HEK293T (cell line): ENCODE data around the gene CPT1C.

Experiments used
- CTCF ChIA-PET: fragments of 350-600 bp; formaldehyde crosslinking; extraction: SDS; loops from one replicate; lab custom pipeline; 2021; ENCODE audit warnings: antibody characterized with exemption, inconsistent platforms; lab: Yijun Ruan, JAX
- POLR2A ChIA-PET: fragments of 350-600 bp; formaldehyde crosslinking; extraction: SDS; loops from one replicate; lab custom pipeline; 2020; ENCODE audit warnings: antibody characterized with exemption, inconsistent platforms; lab: Yijun Ruan, JAX
- DNase-seq: peaks from one replicate; pipeline ENCODE4 v3.0.0; 2012; ENCODE audit warnings: mixed read lengths; ENCODE audit errors: extremely low spot score
- ARNT ChIP-seq: fragments of 450-650 bp; IDR thresholded peaks from 2 replicates; pipeline ENCODE4 v1.6.1; 2017; ENCODE audit warnings: mild to moderate bottlenecking
- BHLHE40 ChIP-seq: fragments of 450-650 bp; IDR thresholded peaks from 2 replicates; pipeline ENCODE4 v1.6.1; 2016; ENCODE audit warnings: mild to moderate bottlenecking, moderate library complexity, borderline replicate concordance
- CTBP1 ChIP-seq: fragments of 450-650 bp; IDR thresholded peaks from 2 replicates; pipeline ENCODE4 v1.6.1; 2016; ENCODE audit warnings: borderline replicate concordance
- ELF4 ChIP-seq: fragments of 450-650 bp; IDR thresholded peaks from 2 replicates; pipeline ENCODE4 v1.6.1; 2017; ENCODE audit warnings: antibody characterized with exemption
- FOXA1 ChIP-seq: fragments of 450-650 bp; IDR thresholded peaks from 2 replicates; pipeline ENCODE4 v1.6.1; 2016; ENCODE audit warnings: mild to moderate bottlenecking
- FOXK2 ChIP-seq: fragments of 450-650 bp; IDR thresholded peaks from 2 replicates; pipeline ENCODE4 v1.6.1; 2016; ENCODE audit warnings: mild to moderate bottlenecking
- FOXM1 ChIP-seq: fragments of 450-650 bp; IDR thresholded peaks from 2 replicates; pipeline ENCODE4 v1.6.1; 2017; ENCODE audit warnings: mild to moderate bottlenecking, borderline replicate concordance
- HDGF ChIP-seq: fragments of 450-650 bp; IDR thresholded peaks from 2 replicates; pipeline ENCODE4 v1.6.1; 2017; ENCODE audit warnings: antibody characterized with exemption, borderline replicate concordance
- L3MBTL2 ChIP-seq: fragments of 450-650 bp; conservative IDR thresholded peaks from 2 replicates; pipeline ENCODE4 v1.6.1; 2016; ENCODE audit warnings: mild to moderate bottlenecking
- LEF1 ChIP-seq: fragments of 450-650 bp; IDR thresholded peaks from 2 replicates; pipeline ENCODE4 v1.6.1; 2017; ENCODE audit warnings: mild to moderate bottlenecking, borderline replicate concordance
- NFRKB ChIP-seq: fragments of 450-650 bp; IDR thresholded peaks from 2 replicates; pipeline ENCODE4 v1.6.1; 2016; ENCODE audit warnings: mild to moderate bottlenecking, moderate library complexity
- PKNOX1 ChIP-seq: fragments of 450-650 bp; IDR thresholded peaks from 2 replicates; pipeline ENCODE4 v1.6.1; 2016
- SP1 ChIP-seq: fragments of 450-650 bp; IDR thresholded peaks from 2 replicates; pipeline ENCODE4 v1.6.1; 2017
- SUZ12 ChIP-seq: fragments of 450-650 bp; IDR thresholded peaks from 2 replicates; pipeline ENCODE4 v1.6.1; 2016; ENCODE audit warnings: mild to moderate bottlenecking
- TARDBP ChIP-seq: fragments of 450-650 bp; IDR thresholded peaks from 2 replicates; pipeline ENCODE4 v1.6.1; 2016
- ZNF384 ChIP-seq: fragments of 450-650 bp; IDR thresholded peaks from 2 replicates; pipeline ENCODE4 v1.6.1; 2016

Gene CPT1C

DNA sequence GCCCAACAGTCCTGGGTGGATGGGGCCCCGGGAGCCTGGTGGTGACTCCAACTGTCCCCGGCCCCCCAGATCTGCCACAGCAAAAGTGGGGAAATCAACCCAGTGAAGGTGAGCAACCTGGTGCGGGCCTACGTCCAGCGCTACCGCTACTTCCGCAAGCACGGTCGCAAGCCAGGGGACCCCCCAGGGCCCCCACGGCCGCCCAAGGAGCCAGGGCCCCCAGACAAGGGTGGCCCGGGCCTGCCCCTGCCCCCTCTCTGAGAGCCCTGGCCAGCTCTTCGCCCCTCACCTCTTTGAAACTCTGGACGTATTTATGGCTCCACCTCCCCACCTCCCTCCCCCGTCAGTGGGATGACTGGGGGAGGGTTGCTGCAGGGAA lies 32.8 kb upstream of the CPT1C start:
- ChIA-PET CTCF (no interaction called here), POLR2A (interaction anchor here (1.6 to 5.2 kb wide), 2 partner anchors 9 to 17 kb away, joined by 4 to 27 read pairs; partner anchors contain the start of genes RRAS and SCAF1)
- no peak for DNase-seq
- TF ChIP-seq PKNOX1, result no peak
- no peak for TF ChIP-seq HDGF
- no peak for TF ChIP-seq ELF4
- no peak for TF ChIP-seq TARDBP
- TF ChIP-seq NFRKB, result no peak
- TF ChIP-seq FOXA1, result no peak
- TF ChIP-seq FOXM1, result no peak
- no peak for TF ChIP-seq ZNF384
- no peak for TF ChIP-seq SUZ12
- TF ChIP-seq FOXK2, result no peak
- no peak for TF ChIP-seq LEF1
- no peak for TF ChIP-seq CTBP1
- TF ChIP-seq L3MBTL2, result no peak

- ChIA-PET POLR2A (interaction anchor here (1.2 to 1.6 kb wide), 2 partner anchors 9 to 17 kb away, joined by 4 read pairs; no protein-coding TSS in a partner anchor), CTCF (no interaction called here)
- DNase-seq, result no peak
- TF ChIP-seq TARDBP, result no peak
- no peak for TF ChIP-seq FOXA1
- TF ChIP-seq ZNF384, result no peak
- no peak for TF ChIP-seq NFRKB
- no peak for TF ChIP-seq PKNOX1
- no peak for TF ChIP-seq HDGF
- no peak for TF ChIP-seq CTBP1
- TF ChIP-seq FOXM1, result no peak
- TF ChIP-seq FOXK2, result no peak
- TF ChIP-seq L3MBTL2, result no peak
- TF ChIP-seq ARNT, result no peak
- no peak for TF ChIP-seq SUZ12
- no peak for TF ChIP-seq LEF1
- TF ChIP-seq SP1, result no peak
- TF ChIP-seq BHLHE40, result no peak
- TF ChIP-seq ELF4, result no peak
Observed at GRCh38 chr19:49658566-49659442, 32.1 kb upstream of the CPT1C start.

DNA sequence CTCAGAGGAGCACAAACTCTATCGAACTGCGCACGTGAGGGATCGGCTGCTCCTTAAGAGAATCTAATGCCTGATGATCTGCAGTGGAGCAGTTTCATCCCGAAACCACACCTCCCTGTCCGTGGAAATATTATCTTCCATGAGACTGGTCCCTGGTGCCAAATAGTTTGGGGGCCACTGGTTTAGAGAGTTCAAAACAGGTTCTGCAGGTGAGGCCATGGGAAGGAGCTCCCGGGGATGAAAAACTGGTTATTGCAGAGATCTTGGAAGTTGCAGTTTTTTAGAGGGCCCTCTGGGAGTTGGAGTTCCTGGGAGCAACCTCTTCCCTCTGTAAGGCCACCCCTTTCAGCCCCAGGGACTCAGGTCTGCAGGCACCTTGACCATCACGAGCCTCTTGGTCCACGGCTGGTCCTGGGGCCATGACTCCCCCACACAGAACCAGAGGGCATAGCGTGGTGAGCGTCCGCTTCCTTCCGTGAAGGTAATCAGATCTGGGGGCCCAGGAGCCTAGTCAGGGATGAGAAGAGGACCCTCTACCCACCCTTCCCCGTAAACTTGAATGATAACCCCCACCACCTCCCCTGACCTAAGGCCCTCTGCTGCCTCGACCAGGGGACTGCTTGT lies 30.5 kb upstream of the CPT1C start:
- CTCF ChIA-PET, result no interaction called here
- TF ChIP-seq FOXA1 (no peak), TARDBP (no peak), ZNF384 (no peak), FOXK2 (no peak), PKNOX1 (no peak), LEF1 (no peak), CTBP1 (no peak), HDGF (no peak), SP1 (no peak), SUZ12 (no peak), NFRKB (no peak), L3MBTL2 (no peak), ELF4 (no peak), BHLHE40 (no peak), ARNT (no peak), FOXM1 (no peak)
- POLR2A ChIA-PET, result interaction anchor here (1.0 to 1.4 kb wide), 3 partner anchors 16 to 80 kb away, joined by 3 to 4 read pairs (median 3); no protein-coding TSS in a partner anchor
- DNase-seq, result no peak

DNA sequence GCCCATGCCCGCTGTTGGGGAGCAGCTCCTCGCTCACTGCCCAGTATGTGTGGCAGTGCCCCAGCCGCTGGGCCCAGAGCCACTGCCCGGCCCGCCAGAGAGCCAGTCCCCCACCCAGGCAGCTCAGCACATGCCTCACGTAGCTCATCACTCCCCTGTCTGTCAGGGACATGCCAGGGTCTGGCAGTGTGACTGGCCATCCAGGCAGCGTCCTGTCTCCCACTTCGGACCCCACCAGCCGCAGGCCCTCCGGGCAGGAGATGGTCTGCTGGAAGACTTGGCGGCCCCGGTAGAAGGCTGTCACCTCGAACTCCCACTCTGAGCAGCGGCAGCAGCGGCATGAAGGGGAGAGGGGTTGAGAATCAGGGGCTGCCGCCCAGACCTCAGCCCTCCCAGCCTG lies 28.9 kb upstream of the CPT1C start:
- DNase-seq, result no peak
- ChIA-PET CTCF (no interaction called here), POLR2A (interaction anchor here (5.2 kb wide), 1 partner anchor 21 kb away, joined by 57 read pairs; the partner anchor contains the start of genes RRAS and SCAF1)
- TF ChIP-seq ZNF384, result no peak
- no peak for TF ChIP-seq CTBP1

GRCh38 chr19:49663224-49663623 lies 27.7 kb upstream of the CPT1C start:
- no peak for DNase-seq
- POLR2A ChIA-PET, result interaction anchor here (1.4 to 5.2 kb wide), 3 partner anchors 13 to 22 kb away, joined by 6 to 57 read pairs (median 44); partner anchors contain the start of genes PRMT1, RRAS and SCAF1
- TF ChIP-seq ELF4 (no peak), ZNF384 (no peak), PKNOX1 (no peak), ARNT (no peak), FOXA1 (no peak), LEF1 (no peak), FOXK2 (no peak), CTBP1 (no peak), SP1 (no peak), BHLHE40 (no peak), NFRKB (no peak)
- CTCF ChIA-PET, result no interaction called here
